Activated CD4-positive, alpha-beta T cell treated with anti-CD3 and anti-CD28 coated beads, Interleukin-2, amount 10 ng/mL, durations not matched to agents 7 days and 5 days (primary cell): ENCODE measurements around the gene GNG4. TPM values are rescaled to one million over a fixed set of nuclear protein-coding genes. Genes with fewer than 3 reads are reported as not detected.

Experiments
- CTCF ChIA-PET: fragments of 350-600 bp; sonication (Branson Sonifier 250); formaldehyde crosslinking; loops from one replicate; lab custom pipeline; 2021; ENCODE audit warnings: antibody characterized with exemption; lab: Charles Lee
- POLR2A ChIA-PET: fragments of 350-600 bp; sonication (Branson Sonifier 250); formaldehyde crosslinking; loops from one replicate; lab custom pipeline; 2021; ENCODE audit warnings: antibody characterized with exemption; lab: Charles Lee
- DNase-seq: peaks from one replicate; pipeline ENCODE4 v3.0.0-alpha.2; 2020
- H3K27ac Mint-ChIP-seq: one replicate; pipeline ENCODE4 v1.8.0; 2021; ENCODE audit warnings: mild to moderate bottlenecking, moderate library complexity, mixed read lengths
- H3K27me3 Mint-ChIP-seq: one replicate; pipeline ENCODE4 v1.8.0; 2021; ENCODE audit warnings: mixed read lengths
- H3K36me3 Mint-ChIP-seq: one replicate; pipeline ENCODE4 v1.8.0; 2021; ENCODE audit warnings: low read depth, mixed read lengths
- H3K4me1 Mint-ChIP-seq: one replicate; pipeline ENCODE4 v1.8.0; 2021; ENCODE audit warnings: mixed read lengths
- H3K4me3 Mint-ChIP-seq: one replicate; pipeline ENCODE4 v1.8.0; 2021; ENCODE audit warnings: mild to moderate bottlenecking, moderate library complexity, mixed read lengths
- H3K9me3 Mint-ChIP-seq: one replicate; pipeline ENCODE4 v1.8.0; 2021; ENCODE audit warnings: mixed read lengths
- total RNA-seq, 2 experiments: library from RNA; stranded (reverse); gene quantifications; one replicate each; pipeline ENCODE4 v1.2.3, GENCODE V29; 2021

The GNG4 gene
- under 1 TPM; 0.37 to 0.42 TPM for total RNA-seq

- no peak for DNase-seq
- H3K4me1 Mint-ChIP-seq: peaks cover 28% of the 10 kb centered on the region
- POLR2A ChIA-PET: no interaction called here
- H3K4me3 Mint-ChIP-seq: peak within 1 kb of the TSS; percentile 72
- peaks cover 2% of the 10 kb centered on the region for H3K9me3 Mint-ChIP-seq
- peak within 1 kb of the TSS; percentile 57 for H3K27ac Mint-ChIP-seq
- peaks cover 72% of the 10 kb centered on the region for H3K27me3 Mint-ChIP-seq
- CTCF ChIA-PET: interaction anchor here (1.5 kb wide), 1 partner anchor 8 kb away, joined by 3 read pairs; no protein-coding TSS in a partner anchor
- H3K36me3 Mint-ChIP-seq: peaks cover 4% of the 10 kb centered on the region
Measured at GRCh38 chr1:235649368-235650163, at the start of gene GNG4. Gene GNG4 (minus strand): TSS chr1:235649784. CDS start chr1:235583838, 65,946 bp downstream.

GRCh38 chr1:235697508-235697907 lies 47.9 kb upstream of the GNG4 start:
- DNase-seq: no peak
- no peaks in the 10 kb centered on the region for H3K27me3 Mint-ChIP-seq
- H3K27ac Mint-ChIP-seq: no peak overlapping the region
- H3K36me3 Mint-ChIP-seq: peaks cover 54% of the 10 kb centered on the region
- peaks cover 8% of the 10 kb centered on the region for H3K4me1 Mint-ChIP-seq
- no peaks in the 10 kb centered on the region for H3K9me3 Mint-ChIP-seq
- H3K4me3 Mint-ChIP-seq: no peak overlapping the region
- POLR2A ChIA-PET: no interaction called here
- CTCF ChIA-PET: interaction anchor here (0.9 to 1.4 kb wide), 2 partner anchors 80 to 98 kb away, joined by 3 read pairs; no protein-coding TSS in a partner anchor

- no peaks in the 10 kb centered on the region for H3K9me3 Mint-ChIP-seq
- H3K36me3 Mint-ChIP-seq: peaks cover 21% of the 10 kb centered on the region
- no peaks in the 10 kb centered on the region for H3K4me1 Mint-ChIP-seq
- CTCF ChIA-PET: interaction anchor here (0.9 kb wide), 1 partner anchor 282 kb away, joined by 3 read pairs; no protein-coding TSS in a partner anchor
- POLR2A ChIA-PET: no interaction called here
- no peak overlapping the region for H3K27ac Mint-ChIP-seq
- no peaks in the 10 kb centered on the region for H3K27me3 Mint-ChIP-seq
- no peak overlapping the region for H3K4me3 Mint-ChIP-seq
- DNase-seq: no peak
Measured at GRCh38 chr1:235689356-235689755, 39.8 kb upstream of the GNG4 start.

GRCh38 chr1:235688096-235688495 lies 38.5 kb upstream of the GNG4 start:
- Mint-ChIP-seq H3K4me3 (no peak overlapping the region), H3K27ac (no peak overlapping the region), H3K27me3 (no peaks in the 10 kb centered on the region), H3K36me3 (peaks cover 15% of the 10 kb centered on the region), H3K9me3 (no peaks in the 10 kb centered on the region), H3K4me1 (no peaks in the 10 kb centered on the region)
- ChIA-PET POLR2A (no interaction called here), CTCF (no interaction called here)
- no peak for DNase-seq

- no peaks in the 10 kb centered on the region for H3K4me1 Mint-ChIP-seq
- H3K36me3 Mint-ChIP-seq: peaks cover 20% of the 10 kb centered on the region
- no peak overlapping the region for H3K27ac Mint-ChIP-seq
- CTCF ChIA-PET: interaction anchor here (0.6 to 1.0 kb wide), 5 partner anchors 20 to 170 kb away, joined by 3 to 4 read pairs (median 3); no protein-coding TSS in a partner anchor
- H3K9me3 Mint-ChIP-seq: no peaks in the 10 kb centered on the region
- H3K4me3 Mint-ChIP-seq: no peak overlapping the region
- POLR2A ChIA-PET: interaction anchor here (0.5 kb wide), 1 partner anchor 16 kb away, joined by 4 read pairs; no protein-coding TSS in a partner anchor
- DNase-seq: no peak
- no peaks in the 10 kb centered on the region for H3K27me3 Mint-ChIP-seq
Measured at GRCh38 chr1:235683653-235684052, 34.1 kb upstream of the GNG4 start.

- Mint-ChIP-seq H3K4me3 (no peak overlapping the region), H3K4me1 (no peaks in the 10 kb centered on the region), H3K27me3 (no peaks in the 10 kb centered on the region), H3K36me3 (peaks cover 23% of the 10 kb centered on the region), H3K9me3 (no peaks in the 10 kb centered on the region), H3K27ac (no peak overlapping the region)
- ChIA-PET POLR2A (no interaction called here), CTCF (no interaction called here)
- no peak for DNase-seq
Measured at GRCh38 chr1:235682216-235682615, 32.6 kb upstream of the GNG4 start.

- H3K27ac Mint-ChIP-seq: no peak overlapping the region
- ChIA-PET CTCF (interaction anchor here (1.1 to 1.6 kb wide), 2 partner anchors 48 to 128 kb away, joined by 3 read pairs; no protein-coding TSS in a partner anchor), POLR2A (no interaction called here)
- H3K36me3 Mint-ChIP-seq: peaks cover 41% of the 10 kb centered on the region
- peaks cover 7% of the 10 kb centered on the region for H3K4me1 Mint-ChIP-seq
- no peaks in the 10 kb centered on the region for H3K27me3 Mint-ChIP-seq
- H3K9me3 Mint-ChIP-seq: peaks cover 15% of the 10 kb centered on the region
- H3K4me3 Mint-ChIP-seq: no peak overlapping the region
- no peak for DNase-seq
Measured at GRCh38 chr1:235679644-235680043, 30.1 kb upstream of the GNG4 start.

GRCh38 chr1:235679005-235679404 lies 29.4 kb upstream of the GNG4 start:
- Mint-ChIP-seq H3K9me3 (peaks cover 20% of the 10 kb centered on the region), H3K27ac (no peak overlapping the region), H3K27me3 (no peaks in the 10 kb centered on the region), H3K36me3 (peaks cover 46% of the 10 kb centered on the region), H3K4me1 (peaks cover 7% of the 10 kb centered on the region), H3K4me3 (no peak overlapping the region)
- no peak for DNase-seq
- CTCF ChIA-PET: interaction anchor here (1.1 to 1.6 kb wide), 2 partner anchors 47 to 128 kb away, joined by 3 read pairs; no protein-coding TSS in a partner anchor
- POLR2A ChIA-PET: no interaction called here

GRCh38 chr1:235675152-235675890 lies 25.7 kb upstream of the GNG4 start:
- ChIA-PET POLR2A (no interaction called here), CTCF (interaction anchor here (0.5 kb wide), 1 partner anchor 344 kb away, joined by 3 read pairs; no protein-coding TSS in a partner anchor)
- Mint-ChIP-seq H3K9me3 (peaks cover 50% of the 10 kb centered on the region), H3K27ac (peak overlapping the region; percentile 80), H3K4me3 (no peak overlapping the region), H3K4me1 (peaks cover 7% of the 10 kb centered on the region), H3K27me3 (no peaks in the 10 kb centered on the region), H3K36me3 (peaks cover 67% of the 10 kb centered on the region)
- no peak for DNase-seq

- no peak for DNase-seq
- no peaks in the 10 kb centered on the region for H3K27me3 Mint-ChIP-seq
- peaks cover 7% of the 10 kb centered on the region for H3K4me1 Mint-ChIP-seq
- peaks cover 80% of the 10 kb centered on the region for H3K36me3 Mint-ChIP-seq
- CTCF ChIA-PET: interaction anchor here (0.5 to 0.6 kb wide), 2 partner anchors 18 to 23 kb away, joined by 3 to 11 read pairs; no protein-coding TSS in a partner anchor
- H3K27ac Mint-ChIP-seq: peak overlapping the region; percentile 15
- H3K4me3 Mint-ChIP-seq: no peak overlapping the region
- peaks cover 60% of the 10 kb centered on the region for H3K9me3 Mint-ChIP-seq
- POLR2A ChIA-PET: no interaction called here
Measured at GRCh38 chr1:235673981-235674380, 24.4 kb upstream of the GNG4 start.

- no peak for DNase-seq
- H3K4me1 Mint-ChIP-seq: peaks cover 7% of the 10 kb centered on the region
- no peak overlapping the region for H3K4me3 Mint-ChIP-seq
- CTCF ChIA-PET: no interaction called here
- H3K27ac Mint-ChIP-seq: no peak overlapping the region
- POLR2A ChIA-PET: no interaction called here
- no peaks in the 10 kb centered on the region for H3K27me3 Mint-ChIP-seq
- peaks cover 64% of the 10 kb centered on the region for H3K9me3 Mint-ChIP-seq
- H3K36me3 Mint-ChIP-seq: peaks cover 82% of the 10 kb centered on the region
Measured at GRCh38 chr1:235671992-235672391, 22.4 kb upstream of the GNG4 start.

GRCh38 chr1:235670157-235670776 lies 20.7 kb upstream of the GNG4 start:
- ChIA-PET CTCF (no interaction called here), POLR2A (no interaction called here)
- H3K27ac Mint-ChIP-seq: peak overlapping the region; percentile 43
- H3K4me1 Mint-ChIP-seq: peaks cover 6% of the 10 kb centered on the region
- no peak for DNase-seq
- H3K27me3 Mint-ChIP-seq: no peaks in the 10 kb centered on the region
- no peak overlapping the region for H3K4me3 Mint-ChIP-seq
- H3K9me3 Mint-ChIP-seq: peaks cover 54% of the 10 kb centered on the region
- peaks cover 65% of the 10 kb centered on the region for H3K36me3 Mint-ChIP-seq
